AG09309 (cell line): ENCODE data around the gene CLTA.

Source experiments
- DNase-seq: peaks from one replicate; pipeline ENCODE4 v3.0.0-alpha.2; 2010; ENCODE audit warnings: low read depth
- H3K4me3 ChIP-seq: 2 replicates; pipeline ENCODE4 v1.5.1; 2011; ENCODE audit warnings: mild to moderate bottlenecking, low read depth, low read length, moderate library complexity; ENCODE audit not compliant: control insufficient read depth
- TF ChIP-seq, protein P1 (sequence below): IDR thresholded peaks from 2 replicates; pipeline ENCODE4 v1.5.1; 2011; ENCODE audit warnings: mild to moderate bottlenecking, low read depth, low read length, inconsistent platforms; ENCODE audit not compliant: insufficient read depth, control insufficient read depth; ENCODE audit errors: missing control alignments

The CLTA gene

DNA sequence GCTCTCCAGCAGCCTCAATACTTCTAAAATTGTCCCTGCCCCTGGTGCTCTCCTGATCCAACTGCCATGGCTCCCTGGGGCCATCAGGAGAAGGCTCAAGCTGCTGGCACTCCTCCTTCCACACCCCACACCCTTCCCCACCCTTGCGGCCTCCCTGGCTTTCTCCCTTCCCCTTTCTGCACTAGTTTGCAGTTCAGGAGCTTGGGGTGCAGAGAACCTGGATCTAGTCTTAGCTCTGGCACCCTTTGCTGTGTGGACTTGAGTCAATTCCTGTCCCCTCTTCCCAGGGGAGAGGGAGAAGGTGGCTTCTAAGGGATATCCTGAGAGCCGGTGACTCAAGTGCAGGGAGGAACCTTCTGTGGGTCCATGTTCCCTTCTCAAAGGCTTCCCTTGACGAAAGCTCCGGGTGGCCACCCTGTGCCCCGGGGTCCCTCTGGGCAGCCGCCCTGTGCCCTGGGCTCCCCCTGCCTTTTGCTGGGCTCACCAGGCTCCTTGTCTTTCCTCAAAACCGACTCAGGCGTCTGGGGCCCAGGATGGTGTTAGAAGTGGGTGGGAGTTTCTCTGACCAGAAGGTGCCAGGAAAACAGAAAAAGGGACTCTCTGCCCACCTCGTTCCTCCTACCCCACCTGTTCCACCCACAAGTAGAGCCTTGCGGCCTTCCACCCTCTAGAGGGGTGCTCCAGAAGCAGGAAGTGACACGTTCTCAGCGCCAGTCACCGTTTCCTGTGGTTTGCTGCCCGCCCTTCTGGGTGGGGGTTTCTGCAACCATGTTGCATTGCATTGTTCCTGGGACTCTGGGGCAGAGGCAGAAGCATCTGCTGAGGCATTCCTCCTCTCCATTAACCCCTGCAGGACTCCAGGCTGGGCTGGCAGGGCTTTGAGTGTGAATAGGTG lies 39.2 kb upstream of the CLTA start:
- no peak overlapping the region for H3K4me3 ChIP-seq
- TF ChIP-seq, protein P1, sequence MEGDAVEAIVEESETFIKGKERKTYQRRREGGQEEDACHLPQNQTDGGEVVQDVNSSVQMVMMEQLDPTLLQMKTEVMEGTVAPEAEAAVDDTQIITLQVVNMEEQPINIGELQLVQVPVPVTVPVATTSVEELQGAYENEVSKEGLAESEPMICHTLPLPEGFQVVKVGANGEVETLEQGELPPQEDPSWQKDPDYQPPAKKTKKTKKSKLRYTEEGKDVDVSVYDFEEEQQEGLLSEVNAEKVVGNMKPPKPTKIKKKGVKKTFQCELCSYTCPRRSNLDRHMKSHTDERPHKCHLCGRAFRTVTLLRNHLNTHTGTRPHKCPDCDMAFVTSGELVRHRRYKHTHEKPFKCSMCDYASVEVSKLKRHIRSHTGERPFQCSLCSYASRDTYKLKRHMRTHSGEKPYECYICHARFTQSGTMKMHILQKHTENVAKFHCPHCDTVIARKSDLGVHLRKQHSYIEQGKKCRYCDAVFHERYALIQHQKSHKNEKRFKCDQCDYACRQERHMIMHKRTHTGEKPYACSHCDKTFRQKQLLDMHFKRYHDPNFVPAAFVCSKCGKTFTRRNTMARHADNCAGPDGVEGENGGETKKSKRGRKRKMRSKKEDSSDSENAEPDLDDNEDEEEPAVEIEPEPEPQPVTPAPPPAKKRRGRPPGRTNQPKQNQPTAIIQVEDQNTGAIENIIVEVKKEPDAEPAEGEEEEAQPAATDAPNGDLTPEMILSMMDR = no peak
- no peak for DNase-seq

DNA sequence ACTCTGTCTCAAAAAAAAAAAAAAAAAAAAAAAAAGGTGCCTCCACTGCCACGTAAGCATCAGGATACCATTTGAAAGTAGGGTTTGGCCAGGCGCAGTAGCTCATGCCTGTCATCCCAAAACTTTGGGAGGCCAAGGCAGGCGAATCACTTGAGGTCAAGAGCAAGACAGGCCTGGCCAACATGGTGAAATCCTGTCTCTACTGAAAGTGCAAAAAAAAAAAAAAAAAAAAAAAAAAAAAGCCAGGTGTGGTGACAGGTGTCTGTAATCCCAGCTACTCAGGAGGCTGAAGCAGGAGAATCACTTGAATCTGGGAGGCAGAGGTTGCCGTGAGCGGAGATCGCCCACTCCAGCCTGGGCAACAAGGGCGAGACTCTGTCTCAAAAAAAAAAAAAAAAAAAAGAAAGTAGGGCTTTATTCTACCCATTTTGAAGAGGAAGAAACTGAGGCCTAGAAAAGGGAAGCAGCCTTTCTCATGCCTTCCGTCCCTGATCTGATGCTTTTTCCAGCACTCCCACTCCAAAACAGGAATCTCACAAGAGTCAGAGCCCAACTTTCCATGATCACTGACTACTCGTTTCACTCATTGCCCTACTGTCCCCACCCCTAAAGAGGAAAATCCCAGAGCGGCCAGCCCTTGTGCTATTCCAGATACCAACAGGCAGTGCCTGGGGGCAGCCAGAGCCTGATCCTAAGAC lies 37.8 kb upstream of the CLTA start:
- TF ChIP-seq, protein P1 = no peak

DNA sequence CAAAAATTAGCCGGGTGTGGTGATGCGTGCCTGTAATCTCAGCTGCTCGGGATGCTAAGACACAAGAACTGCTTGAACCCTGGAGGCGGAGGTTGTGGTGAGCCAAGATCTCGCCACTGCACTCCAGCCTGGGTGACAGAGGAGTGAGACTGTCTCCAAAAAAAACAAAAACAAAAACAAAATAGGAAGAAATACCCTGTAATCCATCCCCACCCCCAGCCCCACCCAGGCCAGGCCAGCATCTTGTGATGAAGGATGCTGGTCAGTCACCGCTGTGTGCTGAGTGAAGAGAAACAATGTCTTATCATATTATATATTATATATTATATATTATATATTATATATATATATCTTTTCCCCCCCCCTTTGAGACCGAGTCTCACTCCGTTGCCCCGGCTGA lies 37.0 kb upstream of the CLTA start:
- no peak overlapping the region for H3K4me3 ChIP-seq
- no peak for DNase-seq
- TF ChIP-seq, protein P1 = no peak

More for the DNA sequence above, 37.8 kb upstream of the CLTA start:
- no peak for DNase-seq
- H3K4me3 ChIP-seq = no peak overlapping the region

DNA sequence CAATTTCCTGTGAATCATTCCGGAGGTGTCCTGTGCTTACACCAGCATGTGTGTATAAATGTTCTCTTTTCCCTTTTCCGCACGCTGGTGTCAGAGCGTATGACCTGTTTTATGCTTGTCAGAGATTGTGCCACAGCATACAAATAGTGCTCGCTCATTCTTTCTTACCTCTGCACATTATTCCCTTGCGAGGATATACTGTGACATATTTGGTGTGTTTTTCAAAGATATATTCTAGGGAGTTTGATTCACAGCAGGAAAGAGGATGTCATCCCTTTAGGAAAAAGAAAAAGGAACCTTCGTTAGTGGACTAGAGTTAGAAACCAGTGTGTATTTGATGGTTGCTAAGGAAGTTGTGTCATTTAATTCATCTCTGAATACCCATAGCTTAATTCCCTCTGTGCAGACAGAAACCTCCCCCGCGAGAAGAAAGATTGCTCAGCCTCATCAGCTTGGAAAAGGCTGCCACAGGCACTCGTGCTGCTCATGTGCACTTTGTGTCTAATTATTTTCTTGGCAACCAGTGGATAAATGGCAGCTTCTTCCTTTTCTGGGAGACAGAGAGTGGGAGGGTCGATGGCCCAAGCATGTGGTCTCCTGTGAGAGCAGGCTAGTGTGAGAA lies 36.3 kb upstream of the CLTA start:
- H3K4me3 ChIP-seq = no peak overlapping the region
- TF ChIP-seq, protein P1 = no peak
- no peak for DNase-seq

DNA sequence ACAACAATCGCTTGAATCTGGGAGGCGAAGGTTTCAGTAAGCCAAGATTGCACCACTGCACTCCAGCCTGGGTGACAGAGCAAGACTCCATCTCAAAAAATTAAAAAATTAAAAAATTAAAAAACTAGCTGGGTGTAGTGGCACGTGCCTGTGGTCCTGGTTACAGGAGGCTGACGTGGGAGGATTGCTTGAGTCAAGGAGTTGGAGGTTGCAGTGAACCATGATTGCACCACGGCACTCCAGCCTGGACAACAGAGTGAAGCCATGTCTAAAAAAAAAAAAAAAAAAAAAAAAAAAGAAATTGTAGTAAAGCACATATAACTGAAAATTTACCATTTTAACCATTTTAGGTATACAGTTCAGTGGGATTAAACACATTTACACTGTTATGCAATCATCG lies 34.6 kb upstream of the CLTA start:
- no peak overlapping the region for H3K4me3 ChIP-seq
- TF ChIP-seq, protein P1 = no peak
- DNase-seq = no peak

DNA sequence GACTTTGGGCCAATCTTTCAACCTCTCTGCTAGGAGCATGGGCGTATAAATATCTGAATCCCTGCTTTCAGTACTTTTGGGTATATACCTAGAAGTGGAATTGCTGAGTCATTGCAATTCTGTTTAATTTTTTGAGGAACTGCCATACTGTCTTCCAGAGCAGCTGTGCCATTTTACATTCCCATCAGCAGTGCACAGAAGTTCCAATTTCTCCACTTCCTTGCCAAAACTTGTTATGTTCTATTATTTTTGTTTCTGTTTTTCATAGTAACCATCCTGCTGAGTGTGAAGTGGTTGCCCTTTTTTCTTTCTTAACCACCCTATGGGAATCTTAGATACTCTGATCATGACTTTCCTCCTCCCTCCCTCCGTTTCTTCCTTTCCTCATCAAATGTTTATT lies 32.6 kb upstream of the CLTA start:
- TF ChIP-seq, protein P1 = no peak
- no peak for DNase-seq

More for the DNA sequence above, 32.6 kb upstream of the CLTA start:
- H3K4me3 ChIP-seq = no peak overlapping the region
